HAP-1 (cell line): Measurements from ENCODE around the gene FBXO15.

Experiments
- DNase-seq, 2 experiments: peaks; one replicate each; pipeline ENCODE4 v3.0.0-alpha.2; 2016 to 2020; ENCODE audit warnings: low spot score in 2 of 2
- H3K27me3 ChIP-seq: fragments of 250-450 bp; sonication (Bioruptor Pico); 2 replicates; pipeline ENCODE4 v1.5.1; 2020; ENCODE audit warnings: low read depth, mild to moderate bottlenecking, moderate library complexity
- H3K36me3 ChIP-seq: fragments of 250-450 bp; sonication (Bioruptor Pico); replicated peaks from 2 replicates; pipeline ENCODE4 v1.5.1; 2020; ENCODE audit warnings: mild to moderate bottlenecking
- H3K4me1 ChIP-seq: fragments of 250-450 bp; sonication (Bioruptor Pico); 2 replicates; pipeline ENCODE4 v1.5.1; 2020; ENCODE audit warnings: mild to moderate bottlenecking
- H3K4me3 ChIP-seq: fragments of 250-450 bp; sonication (Bioruptor Pico); 2 replicates; pipeline ENCODE4 v1.5.1; 2020; ENCODE audit warnings: mild to moderate bottlenecking, moderate library complexity
- H3K9me3 ChIP-seq: fragments of 250-450 bp; sonication (Bioruptor Pico); 2 replicates; pipeline ENCODE4 v1.5.1; 2020; ENCODE audit warnings: mild to moderate bottlenecking, moderate library complexity
- in situ Hi-C: fragments of 300-500 bp; cut with MboI; formaldehyde crosslinking; loops from 3 replicates; pipeline ENCODE4 v1.14.3; 2020; ENCODE audit warnings: low sequenced_read_pairs, inconsistent platforms, mixed read lengths

Gene FBXO15, protein sequence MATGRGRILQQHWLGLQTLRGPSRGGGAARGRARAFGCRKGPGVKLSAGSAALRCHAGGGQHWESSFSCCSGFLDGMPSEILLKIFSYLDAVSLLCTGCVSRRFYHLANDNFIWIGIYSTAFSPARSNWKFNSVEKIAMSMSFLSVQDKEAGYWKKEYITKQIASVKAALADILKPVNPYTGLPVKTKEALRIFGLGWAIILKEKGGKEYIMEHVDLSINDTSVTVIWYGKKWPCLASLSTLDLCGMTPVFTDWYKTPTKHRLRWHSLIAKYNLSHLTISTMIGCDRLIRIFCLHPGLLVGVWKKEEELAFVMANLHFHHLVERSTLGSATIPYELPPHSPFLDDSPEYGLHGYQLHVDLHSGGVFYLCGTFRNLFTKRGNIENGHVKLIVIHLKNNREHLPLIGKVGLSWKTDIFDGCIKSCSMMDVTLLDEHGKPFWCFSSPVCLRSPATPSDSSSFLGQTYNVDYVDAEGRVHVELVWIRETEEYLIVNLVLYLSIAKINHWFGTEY

DNA sequence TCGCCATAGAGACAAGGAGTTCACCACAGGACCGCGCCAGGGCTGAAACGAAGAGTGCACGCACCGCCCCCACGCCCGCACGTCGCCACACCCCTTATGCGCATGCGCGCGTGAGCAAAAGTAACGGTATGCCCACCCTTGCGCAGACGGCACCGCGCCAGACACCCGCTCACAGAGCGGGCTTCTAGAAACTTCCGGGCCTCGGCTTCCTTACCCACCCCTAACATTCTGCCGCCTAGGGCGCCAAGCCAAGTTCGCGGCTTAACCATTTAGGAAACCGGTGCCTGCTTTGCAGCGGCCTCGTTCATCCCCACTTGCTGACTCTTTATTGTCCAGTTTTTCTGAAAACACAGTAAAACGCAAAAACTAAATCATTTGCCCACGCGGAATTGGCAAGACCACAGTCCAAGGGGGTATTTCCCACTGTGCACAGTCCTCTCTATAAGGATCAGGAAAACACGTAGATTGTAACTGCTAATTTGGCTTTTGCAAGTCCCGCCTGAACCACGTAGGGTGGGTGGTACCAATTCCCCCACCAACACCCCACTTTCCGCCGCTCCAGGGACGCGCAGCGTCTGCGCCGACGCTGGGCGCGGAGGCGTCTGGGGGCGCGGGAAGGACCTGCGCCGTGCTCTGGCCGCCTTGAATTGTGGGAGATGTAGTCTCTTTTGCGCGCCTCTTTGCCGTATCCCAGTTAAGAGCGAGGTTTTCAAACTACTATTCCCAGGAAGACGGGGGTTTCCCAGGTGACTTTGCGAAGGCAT lies at the start of gene FBXO15, which contains the start of gene TIMM21:
FBXO15 (minus strand) TSS at position 56 of the 764 bp plus-strand sequence; CDS start at position 7, 49 bp downstream.
TIMM21 (plus strand) TSS at position 745 of the 764 bp plus-strand sequence. CDS start 286 bp downstream, outside the sequence.
- Histone ChIP-seq H3K4me1 (peaks cover 26% of the 10 kb centered on the region), H3K27me3 (peaks cover 5% of the 10 kb centered on the region; the same call in 1 of the 2 replicates), H3K36me3 (peaks cover 15% of the 10 kb centered on the region), H3K9me3 (peaks cover 3% of the 10 kb centered on the region; the same call in 1 of the 2 replicates), H3K4me3 (peak within 1 kb of the TSS; percentile 90)
- in situ Hi-C loops: no loop called here
- DNase-seq: peak; percentile 94 to 95

DNA sequence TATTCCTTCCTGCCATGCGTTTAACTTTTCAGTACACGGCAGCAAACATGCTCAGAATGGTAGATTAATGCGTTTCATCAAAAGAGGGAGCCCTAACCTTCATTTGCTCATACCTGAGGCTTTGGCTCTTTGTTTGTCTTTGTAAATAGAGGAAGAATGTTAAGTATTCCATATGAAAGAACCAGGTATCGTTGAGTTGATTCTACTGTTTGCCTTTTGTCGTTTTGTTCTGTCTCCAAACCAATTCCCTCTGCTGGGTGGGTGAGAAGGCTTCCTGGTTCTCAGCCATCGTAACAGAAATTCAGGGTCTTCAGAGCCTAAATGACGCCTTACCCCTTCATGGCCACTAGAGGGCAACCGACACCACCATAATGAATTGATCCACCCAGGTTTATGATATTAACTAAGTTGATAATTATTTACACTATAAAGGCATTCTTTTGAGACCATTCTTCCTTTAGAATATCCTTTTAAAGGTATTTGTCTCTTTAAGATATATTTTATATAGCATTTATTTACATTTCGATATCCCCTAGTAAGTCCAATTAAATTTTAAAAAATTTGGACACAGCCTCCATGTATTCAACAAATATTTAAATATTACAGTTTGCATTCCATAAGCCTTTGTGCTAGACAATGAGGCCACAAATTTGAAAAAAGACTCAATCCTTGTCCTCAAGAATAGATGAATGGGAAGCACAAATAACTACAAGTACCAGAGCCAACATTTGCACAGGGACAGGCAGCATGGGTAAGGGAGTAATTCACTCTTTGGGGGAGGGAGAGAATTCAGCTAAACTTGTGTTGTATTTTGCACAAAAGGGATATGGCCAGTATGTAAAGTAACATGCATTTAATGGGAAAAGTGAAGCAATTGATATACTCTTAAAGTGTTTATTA lies 48.8 kb upstream of the FBXO15 start:
- H3K36me3 ChIP-seq: no peaks in the 10 kb centered on the region
- H3K4me1 ChIP-seq: peaks cover 3% of the 10 kb centered on the region
- no peak overlapping the region for H3K4me3 ChIP-seq
- in situ Hi-C loops: loop anchor here (5.0 to 25.0 kb wide), 2 partner anchors 291 to 356 kb away; partner anchors contain the start of gene CNDP2
- DNase-seq: peak; percentile 36 to 72
- H3K9me3 ChIP-seq: no peaks in the 10 kb centered on the region
- H3K27me3 ChIP-seq: no peaks in the 10 kb centered on the region

GRCh38 chr18:74194691-74195090 lies 47.1 kb upstream of the FBXO15 start:
- Histone ChIP-seq H3K27me3 (no peaks in the 10 kb centered on the region), H3K4me1 (peaks cover 3% of the 10 kb centered on the region), H3K36me3 (no peaks in the 10 kb centered on the region), H3K4me3 (no peak overlapping the region), H3K9me3 (no peaks in the 10 kb centered on the region)
- DNase-seq: no peak
- in situ Hi-C loops: loop anchor here (5.0 to 25.0 kb wide), 2 partner anchors 293 to 358 kb away; partner anchors contain the start of gene CNDP2

DNA sequence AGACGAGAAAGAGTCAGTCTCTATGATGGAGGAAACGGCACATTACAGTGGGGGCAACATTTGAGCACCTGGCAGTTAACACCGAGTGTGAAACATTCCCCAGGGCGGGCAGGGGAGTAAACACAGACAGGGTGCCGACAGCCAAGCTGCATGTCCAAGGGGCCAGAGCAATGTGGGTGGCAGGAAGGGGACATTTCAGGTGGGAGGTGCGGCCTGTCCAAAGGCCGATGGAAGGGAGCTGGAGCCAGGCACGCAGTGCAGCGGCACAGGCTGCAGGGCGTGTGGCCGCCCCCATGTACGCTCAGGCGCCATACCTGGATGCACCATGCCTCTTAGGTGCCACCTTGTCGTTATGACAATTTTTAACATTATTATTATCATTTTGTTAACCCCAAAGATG lies 43.9 kb upstream of the FBXO15 start:
- no peak for DNase-seq
- H3K9me3 ChIP-seq: no peaks in the 10 kb centered on the region
- no peaks in the 10 kb centered on the region for H3K36me3 ChIP-seq
- peaks cover 3% of the 10 kb centered on the region for H3K4me1 ChIP-seq
- in situ Hi-C loops: loop anchor here (25.0 kb wide), 1 partner anchor 296 kb away; the partner anchor contains the start of gene CNDP2
- no peak overlapping the region for H3K4me3 ChIP-seq
- H3K27me3 ChIP-seq: no peaks in the 10 kb centered on the region

DNA sequence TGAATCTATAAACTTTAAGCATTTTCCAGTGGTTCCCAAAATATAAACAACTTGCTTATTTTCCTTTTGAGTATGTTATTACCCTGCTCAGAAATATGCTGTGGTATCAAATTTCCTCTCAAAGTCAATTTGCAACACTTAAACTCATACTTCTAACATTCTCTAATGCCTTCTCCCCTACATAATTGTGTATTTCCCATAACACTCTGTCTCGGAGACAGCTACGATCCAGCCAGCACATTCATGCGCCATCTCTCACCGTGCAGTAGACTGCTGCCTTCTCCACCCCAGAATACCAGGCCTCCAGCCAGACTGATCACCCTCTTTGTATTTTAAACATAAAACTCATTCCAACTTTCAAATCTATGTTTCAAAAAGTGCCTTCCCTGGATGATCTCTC lies 42.5 kb upstream of the FBXO15 start:
- no peaks in the 10 kb centered on the region for H3K36me3 ChIP-seq
- H3K4me1 ChIP-seq: no peaks in the 10 kb centered on the region
- in situ Hi-C loops: loop anchor here (25.0 kb wide), 1 partner anchor 297 kb away; the partner anchor contains the start of gene CNDP2
- DNase-seq: no peak
- no peaks in the 10 kb centered on the region for H3K9me3 ChIP-seq
- no peaks in the 10 kb centered on the region for H3K27me3 ChIP-seq
- no peak overlapping the region for H3K4me3 ChIP-seq

DNA sequence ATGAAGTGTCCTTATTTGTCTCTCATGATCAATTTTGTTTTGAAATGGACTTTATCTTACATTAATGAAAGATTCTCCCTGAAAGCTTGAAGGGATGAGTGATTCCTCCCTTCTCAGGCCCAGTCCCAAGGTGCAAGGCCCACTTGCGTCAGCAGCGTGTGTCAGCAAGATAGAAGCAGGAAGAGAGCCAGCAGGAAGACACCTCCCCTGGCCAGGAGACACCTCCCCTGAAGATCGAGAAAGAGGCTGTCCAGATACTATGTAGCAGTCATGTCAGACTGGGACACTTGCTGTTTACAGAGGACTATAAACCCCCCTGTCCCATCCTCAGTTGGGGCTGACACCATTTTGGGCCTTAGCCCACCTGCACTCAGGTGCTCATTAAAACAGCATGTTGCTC lies 39.0 kb upstream of the FBXO15 start:
- in situ Hi-C loops: loop anchor here (25.0 kb wide), 1 partner anchor 301 kb away; the partner anchor contains the start of gene CNDP2
- no peaks in the 10 kb centered on the region for H3K4me1 ChIP-seq
- no peaks in the 10 kb centered on the region for H3K27me3 ChIP-seq
- no peaks in the 10 kb centered on the region for H3K36me3 ChIP-seq
- H3K9me3 ChIP-seq: no peaks in the 10 kb centered on the region
- no peak for DNase-seq
- H3K4me3 ChIP-seq: no peak overlapping the region

DNA sequence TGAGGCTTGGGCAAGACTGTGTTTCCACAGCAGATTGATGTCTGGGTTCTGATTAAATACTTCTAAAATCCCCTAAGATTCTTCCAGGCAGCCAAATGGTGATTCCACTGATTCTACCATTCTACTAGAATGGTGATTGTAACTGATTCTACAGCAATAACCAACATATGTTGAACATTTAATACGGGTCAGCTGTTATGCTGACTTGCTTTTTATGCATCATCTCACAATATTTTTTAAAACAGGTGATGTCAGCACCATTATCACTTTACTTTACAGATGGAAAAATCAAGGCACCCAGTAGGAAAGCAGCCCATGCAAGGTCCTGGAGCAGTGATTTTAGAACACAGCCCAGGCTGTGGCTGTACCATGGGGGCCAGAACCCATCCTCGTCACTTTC lies 38.2 kb upstream of the FBXO15 start:
- Histone ChIP-seq H3K4me3 (no peak overlapping the region), H3K27me3 (no peaks in the 10 kb centered on the region), H3K9me3 (no peaks in the 10 kb centered on the region), H3K4me1 (no peaks in the 10 kb centered on the region), H3K36me3 (no peaks in the 10 kb centered on the region)
- in situ Hi-C loops: loop anchor here (25.0 kb wide), 1 partner anchor 301 kb away; the partner anchor contains the start of gene CNDP2
- DNase-seq: no peak

DNA sequence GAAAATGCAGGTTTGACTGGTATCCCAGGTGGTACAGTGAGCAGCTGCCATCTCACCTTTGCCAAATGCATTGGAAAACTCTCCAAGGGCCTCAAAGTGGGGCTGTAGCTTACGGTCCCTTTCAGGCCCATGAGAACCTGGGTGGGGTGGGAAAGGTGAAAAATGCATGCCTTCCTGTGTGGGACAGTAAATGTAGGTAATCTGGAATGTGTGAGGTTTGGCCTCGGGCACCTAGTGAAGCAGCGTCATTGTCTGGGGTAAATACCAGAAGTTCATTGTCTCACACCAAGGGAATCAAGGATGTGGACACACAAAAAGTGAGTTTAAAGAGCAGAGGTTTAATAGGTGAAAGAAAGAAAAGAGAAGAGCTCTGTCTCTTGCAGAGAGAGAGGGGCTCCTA lies 37.2 kb upstream of the FBXO15 start:
- in situ Hi-C loops: loop anchor here (25.0 kb wide), 1 partner anchor 302 kb away; the partner anchor contains the start of gene CNDP2

DNA sequence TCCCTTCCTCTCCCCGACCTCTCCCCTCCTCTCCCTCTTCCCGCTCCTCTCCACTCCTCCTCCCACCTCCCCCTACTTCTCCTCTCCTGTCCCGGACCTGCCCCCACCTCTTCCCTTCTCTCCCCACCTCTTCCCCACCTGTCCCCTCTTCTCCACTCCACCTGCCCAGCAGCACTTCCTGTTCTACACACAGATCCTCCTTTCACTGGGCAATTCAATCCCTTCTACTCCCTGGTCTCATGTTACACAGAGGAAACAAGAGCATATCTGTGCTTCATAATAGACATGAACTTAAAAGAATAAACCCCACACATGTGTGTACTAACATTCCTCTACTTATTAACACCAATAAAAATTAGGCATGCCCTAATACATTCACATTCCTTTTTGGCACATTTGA lies 35.5 kb upstream of the FBXO15 start:
- H3K4me1 ChIP-seq: no peaks in the 10 kb centered on the region
- no peak for DNase-seq
- in situ Hi-C loops: loop anchor here (25.0 kb wide), 1 partner anchor 304 kb away; the partner anchor contains the start of gene CNDP2
- no peaks in the 10 kb centered on the region for H3K27me3 ChIP-seq
- H3K36me3 ChIP-seq: no peaks in the 10 kb centered on the region
- no peak overlapping the region for H3K4me3 ChIP-seq
- H3K9me3 ChIP-seq: no peaks in the 10 kb centered on the region

More for the DNA sequence above, 37.2 kb upstream of the FBXO15 start:
- Histone ChIP-seq H3K27me3 (no peaks in the 10 kb centered on the region), H3K36me3 (no peaks in the 10 kb centered on the region), H3K4me1 (no peaks in the 10 kb centered on the region), H3K4me3 (no peak overlapping the region), H3K9me3 (no peaks in the 10 kb centered on the region)
- peak; percentile 4 to 18 for DNase-seq

- in situ Hi-C loops: loop anchor here (25.0 kb wide), 1 partner anchor 305 kb away; the partner anchor contains the start of gene CNDP2
- no peak for DNase-seq
- Histone ChIP-seq H3K4me3 (no peak overlapping the region), H3K36me3 (no peaks in the 10 kb centered on the region), H3K4me1 (no peaks in the 10 kb centered on the region), H3K9me3 (no peaks in the 10 kb centered on the region), H3K27me3 (peaks cover 6% of the 10 kb centered on the region; the same call in 1 of the 2 replicates)
Measured at GRCh38 chr18:74182335-74182734, 34.7 kb upstream of the FBXO15 start.

GRCh38 chr18:74179623-74180199 lies 32.1 kb upstream of the FBXO15 start:
- DNase-seq: no peak
- H3K4me3 ChIP-seq: no peak overlapping the region
- no peaks in the 10 kb centered on the region for H3K9me3 ChIP-seq
- H3K27me3 ChIP-seq: peaks cover 7% of the 10 kb centered on the region
- no peaks in the 10 kb centered on the region for H3K4me1 ChIP-seq
- in situ Hi-C loops: loop anchor here (25.0 kb wide), 1 partner anchor 308 kb away; the partner anchor contains the start of gene CNDP2
- H3K36me3 ChIP-seq: no peaks in the 10 kb centered on the region

- Histone ChIP-seq H3K4me3 (no peak overlapping the region), H3K9me3 (no peaks in the 10 kb centered on the region), H3K36me3 (no peaks in the 10 kb centered on the region), H3K4me1 (no peaks in the 10 kb centered on the region), H3K27me3 (peaks cover 7% of the 10 kb centered on the region)
- in situ Hi-C loops: loop anchor here (25.0 kb wide), 1 partner anchor 308 kb away; the partner anchor contains the start of gene CNDP2
- no peak for DNase-seq
Measured at GRCh38 chr18:74178884-74179283, 31.2 kb upstream of the FBXO15 start.
